GM15510 (cell line): ENCODE measurements around the gene SCYL2.

Experiments
- POLR2A ChIP-seq: IDR thresholded peaks from 3 replicates; pipeline ENCODE4 v1.6.1; 2011; ENCODE audit warnings: borderline replicate concordance; ENCODE audit not compliant: insufficient read length; ENCODE audit errors: extremely low read depth

Gene SCYL2

GRCh38 chr12:100295764-100296555, 29.0 kb downstream of the SCYL2 start:
- no peak for TF ChIP-seq POLR2A

- no peak for TF ChIP-seq POLR2A
These were observed 35.1 kb downstream of the SCYL2 start for GRCh38 chr12:100302081-100302480.

GRCh38 chr12:100303831-100304230, 36.9 kb downstream of the SCYL2 start:
- TF ChIP-seq POLR2A, result no peak

GRCh38 chr12:100311317-100311716, 44.3 kb downstream of the SCYL2 start:
- no peak for TF ChIP-seq POLR2A

GRCh38 chr12:100317371-100317770, 50.4 kb downstream of the SCYL2 start:
- TF ChIP-seq POLR2A, result no peak

GRCh38 chr12:100324498-100324897, 57.5 kb downstream of the SCYL2 start:
- no peak for TF ChIP-seq POLR2A

GRCh38 chr12:100326208-100326607, 59.2 kb downstream of the SCYL2 start:
- TF ChIP-seq POLR2A, result no peak

- no peak for TF ChIP-seq POLR2A
These were observed 62.8 kb downstream of the SCYL2 start for GRCh38 chr12:100329800-100330199.

- no peak for TF ChIP-seq POLR2A
These were observed 64.9 kb downstream of the SCYL2 start for GRCh38 chr12:100331871-100332270.

GRCh38 chr12:100332852-100333251, 65.9 kb downstream of the SCYL2 start:
- no peak for TF ChIP-seq POLR2A

- no peak for TF ChIP-seq POLR2A
These were observed 70.3 kb downstream of the SCYL2 start for GRCh38 chr12:100337299-100337698.

- TF ChIP-seq POLR2A, result no peak
These were observed 70.8 kb downstream of the SCYL2 start for GRCh38 chr12:100337727-100338126.

- TF ChIP-seq POLR2A, result no peak
These were observed 72.1 kb downstream of the SCYL2 start for GRCh38 chr12:100339071-100339470.

- TF ChIP-seq POLR2A, result no peak
These were observed 78.2 kb downstream of the SCYL2 start for GRCh38 chr12:100345020-100345767.

- no peak for TF ChIP-seq POLR2A
These were observed 79.7 kb downstream of the SCYL2 start for GRCh38 chr12:100346660-100347059.

GRCh38 chr12:100348657-100349454, 81.9 kb downstream of the SCYL2 start:
- no peak for TF ChIP-seq POLR2A

GRCh38 chr12:100356644-100357223, 89.8 kb downstream of the SCYL2 start, which contains the start of gene SLC17A8:
Gene SLC17A8, plus strand, starts transcription at chr12:100357074. Its CDS starts 318 bp downstream, at chr12:100357392.
- no peak for TF ChIP-seq POLR2A
